ENCODE measurements around the gene WWOX. TPM values are rescaled to one million over a fixed set of nuclear protein-coding genes. Genes with fewer than 3 reads are reported as not detected.

WWOX gene
- polyA plus RNA-seq, 1 donor from 2014 or later, result 25.6 TPM

GRCh38 chr16:79007614-79008013 lies 908.2 kb downstream of the WWOX start:
- Histone ChIP-seq H3K9me2 (ENCODE audit: insufficient read depth, low read length) (no peaks in the 10 kb centered on the region), H4K20me1 (ENCODE audit: insufficient read depth) (no peaks in the 10 kb centered on the region), H3K9me3 (ENCODE audit: low read length) (no peaks in the 10 kb centered on the region), H3K4me3 (ENCODE audit: low read length) (no peak overlapping the region), H3K4me2 (ENCODE audit: low read length) (no peak overlapping the region), H3K79me2 (replicated peaks; ENCODE audit: insufficient read depth, low read length) (no peaks in the 10 kb centered on the region), H3K27ac (ENCODE audit: low read length) (no peak overlapping the region), H2AFZ (ENCODE audit: low read depth, low read length) (no peak overlapping the region), H3K27me3 (ENCODE audit: insufficient read depth, low read depth, low read length) (no peaks in the 10 kb centered on the region), H3F3A (ENCODE audit: insufficient read depth, low read length, poor library complexity, severe bottlenecking) (no peaks in the 10 kb centered on the region), H3K36me3 (ENCODE audit: insufficient read depth, low read length) (no peaks in the 10 kb centered on the region), H3K9ac (ENCODE audit: low read length) (no peak overlapping the region)
- TF ChIP-seq MXI1 (conservative IDR thresholded peaks at IDR 0.05; ENCODE audit: poor library complexity, severe bottlenecking) (no peak), SMC3 (conservative IDR thresholded peaks at IDR 0.05; ENCODE audit: poor library complexity) (no peak), EP300 (conservative IDR thresholded peaks at IDR 0.05; ENCODE audit: poor library complexity, severe bottlenecking) (no peak), TAF1 (IDR thresholded peaks at IDR 0.05; ENCODE audit: low read depth) (no peak), POLR2AphosphoS5 (IDR thresholded peaks at IDR 0.05) (no peak), RAD21 (conservative IDR thresholded peaks at IDR 0.05) (no peak), REST (IDR thresholded peaks at IDR 0.05; ENCODE audit: borderline replicate concordance) (no peak), EZH2 (IDR thresholded peaks at IDR 0.05; ENCODE audit: borderline replicate concordance, insufficient read depth, low read length, poor library complexity, severe bottlenecking) (no peak)
- TF ChIP-seq, protein P1, sequence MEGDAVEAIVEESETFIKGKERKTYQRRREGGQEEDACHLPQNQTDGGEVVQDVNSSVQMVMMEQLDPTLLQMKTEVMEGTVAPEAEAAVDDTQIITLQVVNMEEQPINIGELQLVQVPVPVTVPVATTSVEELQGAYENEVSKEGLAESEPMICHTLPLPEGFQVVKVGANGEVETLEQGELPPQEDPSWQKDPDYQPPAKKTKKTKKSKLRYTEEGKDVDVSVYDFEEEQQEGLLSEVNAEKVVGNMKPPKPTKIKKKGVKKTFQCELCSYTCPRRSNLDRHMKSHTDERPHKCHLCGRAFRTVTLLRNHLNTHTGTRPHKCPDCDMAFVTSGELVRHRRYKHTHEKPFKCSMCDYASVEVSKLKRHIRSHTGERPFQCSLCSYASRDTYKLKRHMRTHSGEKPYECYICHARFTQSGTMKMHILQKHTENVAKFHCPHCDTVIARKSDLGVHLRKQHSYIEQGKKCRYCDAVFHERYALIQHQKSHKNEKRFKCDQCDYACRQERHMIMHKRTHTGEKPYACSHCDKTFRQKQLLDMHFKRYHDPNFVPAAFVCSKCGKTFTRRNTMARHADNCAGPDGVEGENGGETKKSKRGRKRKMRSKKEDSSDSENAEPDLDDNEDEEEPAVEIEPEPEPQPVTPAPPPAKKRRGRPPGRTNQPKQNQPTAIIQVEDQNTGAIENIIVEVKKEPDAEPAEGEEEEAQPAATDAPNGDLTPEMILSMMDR (IDR thresholded peaks at IDR 0.05; ENCODE audit: poor library complexity, severe bottlenecking), result no peak

- Histone ChIP-seq H4K20me1 (ENCODE audit: insufficient read depth) (no peaks in the 10 kb centered on the region), H3K36me3 (ENCODE audit: insufficient read depth, low read length) (no peaks in the 10 kb centered on the region), H3K9me2 (ENCODE audit: insufficient read depth, low read length) (no peaks in the 10 kb centered on the region), H3K27ac (ENCODE audit: low read length) (no peak overlapping the region), H3K4me3 (ENCODE audit: low read length) (no peak overlapping the region), H3K4me2 (ENCODE audit: low read length) (no peak overlapping the region), H3K27me3 (ENCODE audit: insufficient read depth, low read depth, low read length) (no peaks in the 10 kb centered on the region), H3F3A (ENCODE audit: insufficient read depth, low read length, poor library complexity, severe bottlenecking) (no peaks in the 10 kb centered on the region), H3K9ac (ENCODE audit: low read length) (no peak overlapping the region), H3K79me2 (replicated peaks; ENCODE audit: insufficient read depth, low read length) (no peaks in the 10 kb centered on the region), H3K9me3 (ENCODE audit: low read length) (no peaks in the 10 kb centered on the region), H2AFZ (ENCODE audit: low read depth, low read length) (no peak overlapping the region)
- TF ChIP-seq TAF1 (IDR thresholded peaks at IDR 0.05; ENCODE audit: low read depth) (no peak), EP300 (conservative IDR thresholded peaks at IDR 0.05; ENCODE audit: poor library complexity, severe bottlenecking) (no peak), POLR2AphosphoS5 (IDR thresholded peaks at IDR 0.05) (no peak), SMC3 (conservative IDR thresholded peaks at IDR 0.05; ENCODE audit: poor library complexity) (no peak), REST (IDR thresholded peaks at IDR 0.05; ENCODE audit: borderline replicate concordance) (no peak), EZH2 (IDR thresholded peaks at IDR 0.05; ENCODE audit: borderline replicate concordance, insufficient read depth, low read length, poor library complexity, severe bottlenecking) (no peak), MXI1 (conservative IDR thresholded peaks at IDR 0.05; ENCODE audit: poor library complexity, severe bottlenecking) (no peak), RAD21 (conservative IDR thresholded peaks at IDR 0.05) (no peak)
- TF ChIP-seq, protein P1 (IDR thresholded peaks at IDR 0.05; ENCODE audit: poor library complexity, severe bottlenecking), result no peak
Observed at GRCh38 chr16:79008036-79008868, 908.8 kb downstream of the WWOX start.

All from neural cell (in vitro differentiated cells).